ENCODE measurements around the gene ADCY9.
A peak's percentile ranks its signal among the peaks of the same experiment; 100 is the strongest.

ADCY9 gene

DNA sequence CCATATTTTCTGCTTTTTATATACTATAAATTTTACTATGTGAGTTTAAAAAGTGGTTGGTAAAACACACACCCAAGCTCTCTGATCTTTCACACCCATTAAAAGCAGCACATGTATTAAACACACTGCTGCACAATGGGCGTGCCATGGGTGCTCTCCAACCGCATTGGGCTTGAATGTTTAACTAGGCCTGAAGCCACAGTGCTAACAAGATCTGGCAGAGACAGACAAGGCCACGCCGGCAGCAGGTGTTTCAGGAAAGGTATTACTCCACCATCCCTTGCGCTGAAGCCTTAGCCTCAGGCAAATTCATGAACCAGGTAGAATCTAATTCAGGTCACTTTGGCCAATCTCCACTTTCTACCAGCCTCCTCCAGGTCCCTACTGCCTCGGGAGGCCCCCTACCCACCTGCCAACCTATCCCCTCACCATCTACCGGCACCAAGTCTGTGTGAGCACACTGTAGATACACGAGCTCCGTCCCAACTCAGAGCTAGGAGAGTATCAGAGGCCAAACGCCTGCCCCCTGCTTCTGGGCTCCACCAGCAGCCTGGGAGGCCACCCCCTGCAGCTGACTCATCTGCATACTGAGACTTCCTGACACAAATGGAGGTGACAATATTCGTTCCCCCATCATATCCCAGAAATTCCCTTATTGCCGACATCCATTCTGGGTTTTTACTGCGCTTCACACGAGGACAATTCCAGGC, 95.0 kb downstream of the ADCY9 start:
- no peak for TF ChIP-seq EZH2phosphoT487 (conservative IDR thresholded peaks at IDR 0.05; ENCODE audit: low read length)
- no peak for TF ChIP-seq CTCF (IDR thresholded peaks at IDR 0.05; ENCODE audit: insufficient read depth, low read length, poor library complexity, severe bottlenecking)
- Histone ChIP-seq H3K9me2 (replicated peaks; ENCODE audit: insufficient read depth, low read length) (no peaks in the 10 kb centered on the region), H3K27ac (ENCODE audit: low read depth, low read length) (no peak overlapping the region)

DNA sequence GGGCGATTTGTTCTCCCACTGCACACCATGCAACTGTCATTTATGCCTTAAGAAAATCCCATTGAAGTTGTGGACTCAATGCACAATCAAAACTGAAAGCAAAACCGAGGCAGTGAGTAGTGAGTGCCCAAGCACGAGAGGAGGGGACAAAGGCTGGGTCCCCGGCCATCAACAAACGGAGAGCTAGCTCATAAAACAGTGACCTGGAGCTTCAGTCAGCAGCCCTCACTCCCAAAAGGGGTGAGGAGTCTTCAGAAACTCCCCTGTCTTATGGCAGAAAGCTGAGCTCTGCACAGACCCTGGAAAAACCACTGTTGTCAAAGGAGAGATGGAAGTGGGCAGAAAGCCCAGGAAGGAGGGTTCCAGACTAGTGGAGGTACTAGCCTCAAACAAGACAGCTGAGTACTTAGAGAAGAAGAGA, 96.9 kb downstream of the ADCY9 start:
- H3K4me3 ChIP-seq (ENCODE audit: insufficient read depth, low read length, poor library complexity, severe bottlenecking), result no peak overlapping the region
- no peaks in the 10 kb centered on the region for H3K9me3 ChIP-seq (ENCODE audit: insufficient read depth, low read length)
- H4K20me1 ChIP-seq (ENCODE audit: low read depth, low read length), result no peaks in the 10 kb centered on the region
- no peak overlapping the region for H3K9ac ChIP-seq (ENCODE audit: low read length)
- H3K27ac ChIP-seq (ENCODE audit: low read depth, low read length), result no peak overlapping the region
- H3K79me2 ChIP-seq (ENCODE audit: insufficient read depth, low read length), result no peaks in the 10 kb centered on the region
- H3K27me3 ChIP-seq (ENCODE audit: low read length), result no peaks in the 10 kb centered on the region
- TF ChIP-seq EZH2phosphoT487 (conservative IDR thresholded peaks at IDR 0.05; ENCODE audit: low read length) (no peak), CTCF (IDR thresholded peaks at IDR 0.05; ENCODE audit: insufficient read depth, low read length, poor library complexity, severe bottlenecking) (no peak)
- H3K9me2 ChIP-seq (replicated peaks; ENCODE audit: insufficient read depth, low read length), result no peaks in the 10 kb centered on the region
- peak overlapping the region; percentile 17 for H3K4me2 ChIP-seq (ENCODE audit: low read depth, low read length, poor library complexity, severe bottlenecking)
- no peak overlapping the region for H2AFZ ChIP-seq (ENCODE audit: low read depth, low read length, severe bottlenecking)
- no peaks in the 10 kb centered on the region for H3F3A ChIP-seq (ENCODE audit: insufficient read depth)
- H3K36me3 ChIP-seq (ENCODE audit: low read length), result no peaks in the 10 kb centered on the region

More for the DNA sequence above, 95.0 kb downstream of the ADCY9 start:
- H3K79me2 ChIP-seq (ENCODE audit: insufficient read depth, low read length), result no peaks in the 10 kb centered on the region
- H3K4me3 ChIP-seq (ENCODE audit: insufficient read depth, low read length, poor library complexity, severe bottlenecking), result no peak overlapping the region
- H3K36me3 ChIP-seq (ENCODE audit: low read length), result no peaks in the 10 kb centered on the region
- H3F3A ChIP-seq (ENCODE audit: insufficient read depth), result no peaks in the 10 kb centered on the region
- no peaks in the 10 kb centered on the region for H3K9me3 ChIP-seq (ENCODE audit: insufficient read depth, low read length)
- H4K20me1 ChIP-seq (ENCODE audit: low read depth, low read length), result no peaks in the 10 kb centered on the region
- no peak overlapping the region for H2AFZ ChIP-seq (ENCODE audit: low read depth, low read length, severe bottlenecking)
- H3K4me2 ChIP-seq (ENCODE audit: low read depth, low read length, poor library complexity, severe bottlenecking), result no peak overlapping the region
- no peaks in the 10 kb centered on the region for H3K27me3 ChIP-seq (ENCODE audit: low read length)
- H3K9ac ChIP-seq (ENCODE audit: low read length), result no peak overlapping the region

GRCh38 chr16:4018391-4018790, 97.9 kb downstream of the ADCY9 start:
- Histone ChIP-seq H3F3A (ENCODE audit: insufficient read depth) (no peaks in the 10 kb centered on the region), H3K79me2 (ENCODE audit: insufficient read depth, low read length) (no peaks in the 10 kb centered on the region), H3K9me3 (ENCODE audit: insufficient read depth, low read length) (no peaks in the 10 kb centered on the region), H2AFZ (ENCODE audit: low read depth, low read length, severe bottlenecking) (no peak overlapping the region), H3K9ac (ENCODE audit: low read length) (no peak overlapping the region), H3K27ac (ENCODE audit: low read depth, low read length) (no peak overlapping the region), H3K4me3 (ENCODE audit: insufficient read depth, low read length, poor library complexity, severe bottlenecking) (no peak overlapping the region), H3K27me3 (ENCODE audit: low read length) (no peaks in the 10 kb centered on the region), H3K9me2 (replicated peaks; ENCODE audit: insufficient read depth, low read length) (no peaks in the 10 kb centered on the region), H3K4me2 (ENCODE audit: low read depth, low read length, poor library complexity, severe bottlenecking) (no peak overlapping the region), H3K36me3 (ENCODE audit: low read length) (no peaks in the 10 kb centered on the region), H4K20me1 (ENCODE audit: low read depth, low read length) (no peaks in the 10 kb centered on the region)
- TF ChIP-seq EZH2phosphoT487 (conservative IDR thresholded peaks at IDR 0.05; ENCODE audit: low read length) (no peak), CTCF (IDR thresholded peaks at IDR 0.05; ENCODE audit: insufficient read depth, low read length, poor library complexity, severe bottlenecking) (no peak)

All from SU-DHL-6 (cell line).